GM12878 (cell line): ENCODE measurements around the gene MIAT. TPM values are rescaled to one million over a fixed set of nuclear protein-coding genes. Genes with fewer than 3 reads are reported as not detected.
A peak's percentile ranks its signal among the peaks of the same experiment; 100 is the strongest.

Experiments
- ATAC-seq: fragments of 200-7000 bp; cut with Tn5 transposase; 3 replicates; pipeline ENCODE4 v1.9.1; 2020; ENCODE audit warnings: mild to moderate bottlenecking, moderate library complexity
- BruUV-seq: library from RNA; stranded (reverse); fragments of 400-500 nt; replicated peaks from 2 replicates; lab custom pipeline; 2021; lab: Mats Ljungman, UMichigan
- CTCF ChIA-PET: fragments of 300-600 bp; sonication (Branson Sonifier 250); formaldehyde crosslinking; extraction: SDS; loops from one replicate; lab custom pipeline; 2021; ENCODE audit warnings: inconsistent platforms; lab: Yijun Ruan, JAX
- POLR2A ChIA-PET: fragments of 350-600 bp; formaldehyde crosslinking; extraction: SDS; loops from one replicate; lab custom pipeline; 2021; ENCODE audit warnings: inconsistent platforms; lab: Charles Lee
- RAD21 ChIA-PET: fragments of 300-600 bp; sonication (Branson Sonifier 250); formaldehyde crosslinking; loops from one replicate; lab custom pipeline; 2023; ENCODE audit warnings: antibody characterized with exemption; ENCODE audit not compliant: unreplicated experiment; lab: Charles Lee
- SMC1A ChIA-PET: fragments of 300-600 bp; sonication (Branson Sonifier 250); formaldehyde crosslinking; loops from one replicate; lab custom pipeline; 2023; ENCODE audit not compliant: unreplicated experiment, uncharacterized antibody; lab: Charles Lee
- DNase-seq: peaks from one replicate; pipeline ENCODE4 v3.0.0-alpha.2; 2011; ENCODE audit warnings: low read depth, low spot score
- FAIRE-seq: peaks from 3 replicates; lab custom pipeline; 2011; peaks lifted over from hg19 to GRCh38; lab: Jason Lieb, UNC
- H2AFZ ChIP-seq: 2 replicates; pipeline ENCODE4 v1.6.0; 2011; ENCODE audit warnings: low read depth, low read length, control low read depth; ENCODE audit not compliant: control insufficient read depth
- H3K27ac ChIP-seq: 2 replicates; pipeline ENCODE4 v1.5.1; 2011; ENCODE audit warnings: control low read depth; ENCODE audit not compliant: control insufficient read depth, insufficient read depth
- H3K27me3 ChIP-seq, 2 experiments: replicated peaks in 1 of 2; 2 replicates each; pipeline versions ENCODE4 v1.6.0 to v1.6.1; 2011; ENCODE audit warnings: low read length in 1 of 2; ENCODE audit not compliant: control insufficient read depth in 2 of 2, insufficient read depth in 2 of 2
- H3K36me3 ChIP-seq, 2 experiments: 2 replicates each; pipeline ENCODE4 v1.5.1; 2011; ENCODE audit warnings: low read length in 1 of 2; ENCODE audit not compliant: control insufficient read depth in 2 of 2, insufficient read depth in 2 of 2
- H3K4me1 ChIP-seq: 2 replicates; pipeline ENCODE4 v1.6.1; 2011; ENCODE audit warnings: mild to moderate bottlenecking, low read length, moderate library complexity, mixed read lengths; ENCODE audit not compliant: control insufficient read depth, insufficient read depth
- H3K4me2 ChIP-seq: 2 replicates; pipeline ENCODE4 v1.6.0; 2011; ENCODE audit warnings: control low read depth; ENCODE audit not compliant: control insufficient read depth, insufficient read depth
- H3K4me3 ChIP-seq: fragments of 200-600 bp; sonication (generic); 2 replicates; pipeline ENCODE4 v1.5.1; 2016
- H3K79me2 ChIP-seq: 2 replicates; pipeline ENCODE4 v1.6.0; 2011; ENCODE audit warnings: low read length; ENCODE audit not compliant: control insufficient read depth, insufficient read depth
- H3K9ac ChIP-seq: 2 replicates; pipeline ENCODE4 v1.8.0; 2011; ENCODE audit warnings: low read length, control low read depth, mixed read lengths; ENCODE audit not compliant: control insufficient read depth, insufficient read depth
- H3K9me3 ChIP-seq: replicated peaks from 3 replicates; pipeline ENCODE4 v1.5.1; 2011; ENCODE audit warnings: mild to moderate bottlenecking, low read length; ENCODE audit not compliant: control insufficient read depth, insufficient read depth
- H4K20me1 ChIP-seq: 2 replicates; pipeline ENCODE4 v1.6.0; 2011; ENCODE audit not compliant: control insufficient read depth, insufficient read depth
- BCL11A ChIP-seq: IDR thresholded peaks from 2 replicates; pipeline ENCODE4 v1.6.1; 2011; ENCODE audit warnings: low read depth, low read length
- CEBPZ ChIP-seq: fragments of 150-350 bp; IDR thresholded peaks from 2 replicates; pipeline ENCODE4 v1.6.1; 2016; ENCODE audit warnings: low read depth, low read length
- EED ChIP-seq: sonication (generic); IDR thresholded peaks from 2 replicates; pipeline ENCODE4 v1.6.1; 2016; ENCODE audit warnings: antibody characterized with exemption, low read depth
- IRF4 ChIP-seq: IDR thresholded peaks from 2 replicates; pipeline ENCODE4 v1.6.1; 2011; ENCODE audit warnings: low read depth, low read length
- MEF2A ChIP-seq: IDR thresholded peaks from 2 replicates; pipeline ENCODE4 v1.6.1; 2011; ENCODE audit warnings: low read depth, mild to moderate bottlenecking, low read length, moderate library complexity; ENCODE audit not compliant: insufficient read depth
- POU2F2 ChIP-seq: IDR thresholded peaks from 3 replicates; pipeline ENCODE4 v1.6.1; 2011; ENCODE audit warnings: low read depth, mild to moderate bottlenecking, low read length, borderline replicate concordance
- RUNX3 ChIP-seq: IDR thresholded peaks from 2 replicates; pipeline ENCODE4 v1.6.1; 2012; ENCODE audit warnings: low read length, inconsistent platforms
- SKIL ChIP-seq: fragments of 450-650 bp; IDR thresholded peaks from 2 replicates; pipeline ENCODE4 v1.6.1; 2017; ENCODE audit warnings: mild to moderate bottlenecking, low read depth, inconsistent platforms; ENCODE audit not compliant: poor library complexity, severe bottlenecking
- SPI1 ChIP-seq: IDR thresholded peaks from 2 replicates; pipeline ENCODE4 v1.6.1; 2011; ENCODE audit warnings: low read depth, mild to moderate bottlenecking, low read length, moderate library complexity, borderline replicate concordance; ENCODE audit not compliant: insufficient read depth
- TCF12 ChIP-seq: IDR thresholded peaks from 2 replicates; pipeline ENCODE4 v1.6.1; 2011; ENCODE audit warnings: low read depth, mild to moderate bottlenecking, low read length
- TCF7 ChIP-seq: IDR thresholded peaks from 2 replicates; pipeline ENCODE4 v1.6.1; 2014; ENCODE audit warnings: antibody characterized with exemption, borderline replicate concordance
- ZNF687 ChIP-seq: fragments of 450-650 bp; IDR thresholded peaks from 2 replicates; pipeline ENCODE4 v1.6.1; 2017; ENCODE audit warnings: mild to moderate bottlenecking, moderate library complexity
- WGBS: methylation state at CpG from one replicate; pipeline ENCODE4 v1.1.6; 2016; ENCODE audit warnings: low lambda C conversion rate; ENCODE audit not compliant: insufficient replicate concordance, insufficient coverage; ENCODE audit errors: missing lambda C conversion rate; 5-methylcytosine and 5-hydroxymethylcytosine counted together
- in situ Hi-C: fragments of 300-500 bp; cut with MboI; formaldehyde crosslinking; loops from 9 replicates; pipeline ENCODE4 v1.14.3; 2018; ENCODE audit warnings: mixed read lengths
- intact Hi-C: fragments of 100-400 bp; cut with micrococcal nuclease; formaldehyde crosslinking; loops from one replicate; pipeline ENCODE4 v1.14.2; 2022; ENCODE audit not compliant: unreplicated experiment
- polyA plus RNA-seq, 11 experiments: library from polyadenylated mRNA; depleted of rRNA in 4 of 11; unstranded in 6 of 11; stranded (reverse) in 5 of 11; fragments of >200 nt; fragmentation: Nextera tagmentation in 4 of 11; fragmentation: Illumina TruSeq in 1 of 11; extraction: Ambion mirVana in 4 of 11; extraction: Trizol in 1 of 11; gene quantifications; 1 replicate in 1 of 11; 2 replicates in 10 of 11; pipeline versions ENCODE4 v1.2.1 to v1.2.3, GENCODE V29; 2011 to 2016; ENCODE audit warnings: inconsistent platforms in 2 of 11, missing spikeins in 2 of 11, low read depth in 1 of 11
- total RNA-seq, 4 experiments: library from RNA; depleted of rRNA in 3 of 4; stranded (reverse); fragments of >200 nt in 3 of 4; fragmentation: Illumina TruSeq in 1 of 4; extraction: Trizol in 1 of 4; gene quantifications; 2 replicates each; pipeline versions ENCODE4 v1.2.1 to v1.2.3, GENCODE V29; 2013 to 2021

MIAT gene
- total and polyA plus RNA-seq, 10 of the 15 experiments (the other 5 are each of a cell fraction or from before 2014, with no cell fraction given) = 0.39 to 13.7 (median 4.6) TPM

- peaks cover 67% of the 10 kb centered on the region for H3K4me1 ChIP-seq
- no peak overlapping the region for H3K4me3 ChIP-seq
- peak overlapping the region; percentile 26 for H3K4me2 ChIP-seq
- FAIRE-seq (peak; percentile 52), DNase-seq (peak; percentile 79), ATAC-seq (peak; percentile 79)
- SMC1A ChIA-PET = interaction anchor here (1.4 to 3.6 kb wide), 2 partner anchors 35 to 43 kb away, joined by 4 to 13 read pairs; no protein-coding TSS in a partner anchor
- no peaks in the 10 kb centered on the region for H3K79me2 ChIP-seq
- CTCF ChIA-PET = interaction anchor here (0.6 to 1.8 kb wide), 2 partner anchors 29 to 1736 kb away, joined by 3 to 5 read pairs; no protein-coding TSS in a partner anchor
- no peaks in the 10 kb centered on the region for H4K20me1 ChIP-seq
- H3K27ac ChIP-seq = peak overlapping the region; percentile 98
- WGBS = 58% methylated on average over 7 of the region's 7 CpGs
- H3K9ac ChIP-seq = peak overlapping the region; percentile 74
- in situ Hi-C loops = no loop called here
- no peak overlapping the region for H2AFZ ChIP-seq
- H3K36me3 ChIP-seq = no peaks in the 10 kb centered on the region; a peak in 1 of 4 replicates
- RAD21 ChIA-PET = no interaction called here
- peaks cover 4% of the 10 kb centered on the region; the same call in 2 of the 3 replicates for H3K9me3 ChIP-seq
- intact Hi-C loops = no loop called here
- no peaks in the 10 kb centered on the region for H3K27me3 ChIP-seq
- no TSS peak for BruUV-seq
- POLR2A ChIA-PET = interaction anchor here (0.6 to 1.3 kb wide), 2 partner anchors 34 to 1141 kb away, joined by 3 read pairs; no protein-coding TSS in a partner anchor
- peak; percentile 47; the same call in 1 of the 2 replicates for TF ChIP-seq BCL11A
- TF ChIP-seq SPI1 = peak; percentile 30; the same call in 1 of the 2 replicates
- TF ChIP-seq SKIL = no peak
- TF ChIP-seq ZNF687 = 0 out of 2 replicates have a peak, but pooled peaks have one; percentile 26
- TF ChIP-seq MEF2A = peak; percentile 37; the same call in 1 of the 2 replicates
- peak; percentile 11; the same call in 1 of the 2 replicates for TF ChIP-seq TCF7
- TF ChIP-seq POU2F2 = no peak; the same call in 2 of the 3 replicates
- TF ChIP-seq CEBPZ = no peak
- TF ChIP-seq TCF12 = 0 out of 2 replicates have a peak, but pooled peaks have one; percentile 36
- peak; percentile 40 for TF ChIP-seq RUNX3
- TF ChIP-seq EED = peak; percentile 73
- peak; percentile 45; the same call in 1 of the 2 replicates for TF ChIP-seq IRF4
These were observed 51.0 kb downstream of the MIAT start for GRCh38 chr22:26708256-26709009.
